ENCODE results near the gene ACYP1.

The ACYP1 gene

DNA sequence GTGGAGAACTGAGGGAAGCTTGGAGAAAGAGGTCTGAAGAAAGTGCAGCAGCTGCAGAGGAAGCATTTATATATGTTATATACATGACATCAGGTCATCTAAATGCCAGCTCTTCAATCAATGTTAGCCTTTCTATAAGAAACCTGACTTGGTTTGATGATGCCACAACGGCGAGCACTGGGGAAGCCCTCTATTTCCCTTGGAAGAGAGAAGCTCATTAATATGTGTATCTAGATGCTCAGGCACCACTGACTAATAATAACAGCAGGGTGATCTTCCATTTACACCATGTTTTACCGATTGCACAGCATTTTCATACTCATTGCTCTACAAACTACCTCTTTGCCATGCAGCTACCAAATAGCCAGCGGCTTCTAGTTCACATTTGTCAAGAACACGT is 811 bp downstream of the ACYP1 start:
- DNase-seq (ENCODE audit: low read depth in 1 of 2, low spot score in 1 of 2), result no peak
- Histone ChIP-seq H3K4me3 (replicated peaks; ENCODE audit: insufficient read depth, low read length) (peak overlapping the region; percentile 68), H3K27ac (replicated peaks) (no peak overlapping the region), H3K27me3 (ENCODE audit: insufficient read depth, poor library complexity, severe bottlenecking) (no peaks in the 10 kb centered on the region)
- TF ChIP-seq, protein P1, sequence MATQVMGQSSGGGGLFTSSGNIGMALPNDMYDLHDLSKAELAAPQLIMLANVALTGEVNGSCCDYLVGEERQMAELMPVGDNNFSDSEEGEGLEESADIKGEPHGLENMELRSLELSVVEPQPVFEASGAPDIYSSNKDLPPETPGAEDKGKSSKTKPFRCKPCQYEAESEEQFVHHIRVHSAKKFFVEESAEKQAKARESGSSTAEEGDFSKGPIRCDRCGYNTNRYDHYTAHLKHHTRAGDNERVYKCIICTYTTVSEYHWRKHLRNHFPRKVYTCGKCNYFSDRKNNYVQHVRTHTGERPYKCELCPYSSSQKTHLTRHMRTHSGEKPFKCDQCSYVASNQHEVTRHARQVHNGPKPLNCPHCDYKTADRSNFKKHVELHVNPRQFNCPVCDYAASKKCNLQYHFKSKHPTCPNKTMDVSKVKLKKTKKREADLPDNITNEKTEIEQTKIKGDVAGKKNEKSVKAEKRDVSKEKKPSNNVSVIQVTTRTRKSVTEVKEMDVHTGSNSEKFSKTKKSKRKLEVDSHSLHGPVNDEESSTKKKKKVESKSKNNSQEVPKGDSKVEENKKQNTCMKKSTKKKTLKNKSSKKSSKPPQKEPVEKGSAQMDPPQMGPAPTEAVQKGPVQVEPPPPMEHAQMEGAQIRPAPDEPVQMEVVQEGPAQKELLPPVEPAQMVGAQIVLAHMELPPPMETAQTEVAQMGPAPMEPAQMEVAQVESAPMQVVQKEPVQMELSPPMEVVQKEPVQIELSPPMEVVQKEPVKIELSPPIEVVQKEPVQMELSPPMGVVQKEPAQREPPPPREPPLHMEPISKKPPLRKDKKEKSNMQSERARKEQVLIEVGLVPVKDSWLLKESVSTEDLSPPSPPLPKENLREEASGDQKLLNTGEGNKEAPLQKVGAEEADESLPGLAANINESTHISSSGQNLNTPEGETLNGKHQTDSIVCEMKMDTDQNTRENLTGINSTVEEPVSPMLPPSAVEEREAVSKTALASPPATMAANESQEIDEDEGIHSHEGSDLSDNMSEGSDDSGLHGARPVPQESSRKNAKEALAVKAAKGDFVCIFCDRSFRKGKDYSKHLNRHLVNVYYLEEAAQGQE (IDR thresholded peaks at IDR 0.05; ENCODE audit: insufficient replicate concordance, low read depth), result no peak
- TF ChIP-seq GABPA (IDR thresholded peaks at IDR 0.05; ENCODE audit: low read depth), result no peak
- TF ChIP-seq, protein P2, sequence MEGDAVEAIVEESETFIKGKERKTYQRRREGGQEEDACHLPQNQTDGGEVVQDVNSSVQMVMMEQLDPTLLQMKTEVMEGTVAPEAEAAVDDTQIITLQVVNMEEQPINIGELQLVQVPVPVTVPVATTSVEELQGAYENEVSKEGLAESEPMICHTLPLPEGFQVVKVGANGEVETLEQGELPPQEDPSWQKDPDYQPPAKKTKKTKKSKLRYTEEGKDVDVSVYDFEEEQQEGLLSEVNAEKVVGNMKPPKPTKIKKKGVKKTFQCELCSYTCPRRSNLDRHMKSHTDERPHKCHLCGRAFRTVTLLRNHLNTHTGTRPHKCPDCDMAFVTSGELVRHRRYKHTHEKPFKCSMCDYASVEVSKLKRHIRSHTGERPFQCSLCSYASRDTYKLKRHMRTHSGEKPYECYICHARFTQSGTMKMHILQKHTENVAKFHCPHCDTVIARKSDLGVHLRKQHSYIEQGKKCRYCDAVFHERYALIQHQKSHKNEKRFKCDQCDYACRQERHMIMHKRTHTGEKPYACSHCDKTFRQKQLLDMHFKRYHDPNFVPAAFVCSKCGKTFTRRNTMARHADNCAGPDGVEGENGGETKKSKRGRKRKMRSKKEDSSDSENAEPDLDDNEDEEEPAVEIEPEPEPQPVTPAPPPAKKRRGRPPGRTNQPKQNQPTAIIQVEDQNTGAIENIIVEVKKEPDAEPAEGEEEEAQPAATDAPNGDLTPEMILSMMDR (IDR thresholded peaks at IDR 0.05; ENCODE audit: insufficient read depth, low read length), result no peak
- no peak for TF ChIP-seq SPI1 (IDR thresholded peaks at IDR 0.05; ENCODE audit: borderline replicate concordance, low read depth)
- no peak for TF ChIP-seq POLR2AphosphoS5 (IDR thresholded peaks at IDR 0.05; ENCODE audit: low read depth)

DNA sequence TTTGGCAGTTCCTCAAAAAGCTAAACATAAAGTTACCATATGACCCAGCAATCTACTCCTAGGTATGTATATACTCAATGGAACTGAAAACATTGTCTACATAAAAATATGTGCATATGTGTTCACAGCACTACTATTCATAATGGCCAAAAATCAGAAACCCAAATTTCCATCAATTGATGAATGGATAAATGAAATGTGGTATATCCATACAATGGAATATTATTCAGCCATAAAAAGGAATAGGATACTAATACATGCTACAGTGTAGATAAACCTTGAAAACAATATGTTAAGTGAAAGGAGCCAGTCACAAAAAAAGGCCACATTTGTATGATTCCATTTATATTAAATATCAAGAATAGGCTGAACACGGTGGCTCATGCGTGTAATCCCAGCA is 3.4 kb downstream of the ACYP1 start:
- DNase-seq (ENCODE audit: low read depth in 1 of 2, low spot score in 1 of 2), result no peak
- H3K4me3 ChIP-seq (replicated peaks; ENCODE audit: insufficient read depth, low read length), result no peak overlapping the region
- TF ChIP-seq, protein P2 (IDR thresholded peaks at IDR 0.05; ENCODE audit: insufficient read depth, low read length), result no peak
- TF ChIP-seq POLR2AphosphoS5 (IDR thresholded peaks at IDR 0.05; ENCODE audit: low read depth) (no peak), GABPA (IDR thresholded peaks at IDR 0.05; ENCODE audit: low read depth) (no peak), SPI1 (IDR thresholded peaks at IDR 0.05; ENCODE audit: borderline replicate concordance, low read depth) (no peak)
- TF ChIP-seq, protein P1 (IDR thresholded peaks at IDR 0.05; ENCODE audit: insufficient replicate concordance, low read depth), result no peak
- no peak overlapping the region for H3K27ac ChIP-seq (replicated peaks)
- H3K27me3 ChIP-seq (ENCODE audit: insufficient read depth, poor library complexity, severe bottlenecking), result no peaks in the 10 kb centered on the region

DNA sequence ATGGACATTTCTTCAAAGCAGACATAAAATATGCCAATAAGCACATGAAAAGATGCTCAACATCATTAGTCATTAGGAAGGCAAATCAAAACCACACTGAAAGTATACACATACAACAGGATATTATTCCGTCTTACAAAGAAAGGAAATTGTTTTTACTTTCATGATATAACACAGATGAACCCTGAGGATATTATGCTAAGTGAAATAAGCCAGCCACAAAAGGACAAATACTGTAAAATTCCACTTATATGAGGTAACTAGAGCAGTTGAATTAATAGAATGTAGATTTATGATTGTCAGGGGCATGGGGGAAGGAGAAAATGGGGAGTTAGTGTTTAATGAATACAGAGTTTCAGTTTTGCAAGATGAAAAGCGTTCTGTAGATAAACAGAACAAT is 4.2 kb downstream of the ACYP1 start:
- no peak for TF ChIP-seq GABPA (IDR thresholded peaks at IDR 0.05; ENCODE audit: low read depth)
- TF ChIP-seq, protein P2 (IDR thresholded peaks at IDR 0.05; ENCODE audit: insufficient read depth, low read length), result no peak
- TF ChIP-seq, protein P1 (IDR thresholded peaks at IDR 0.05; ENCODE audit: insufficient replicate concordance, low read depth), result no peak
- no peak for TF ChIP-seq POLR2AphosphoS5 (IDR thresholded peaks at IDR 0.05; ENCODE audit: low read depth)
- TF ChIP-seq SPI1 (IDR thresholded peaks at IDR 0.05; ENCODE audit: borderline replicate concordance, low read depth), result no peak
- Histone ChIP-seq H3K27me3 (ENCODE audit: insufficient read depth, poor library complexity, severe bottlenecking) (no peaks in the 10 kb centered on the region), H3K4me3 (replicated peaks; ENCODE audit: insufficient read depth, low read length) (no peak overlapping the region), H3K27ac (replicated peaks) (no peak overlapping the region)
- DNase-seq (ENCODE audit: low read depth in 1 of 2, low spot score in 1 of 2), result no peak
